ENCODE results near the gene MYL7.

GRCh38 chr7:44108768-44109750 is 32.1 kb downstream of the MYL7 start:
- no peak for TF ChIP-seq CTCF (IDR thresholded peaks at IDR 0.05 in 8 of 11, conservative IDR thresholded peaks at IDR 0.05 in 3 of 11)
- TF ChIP-seq POLR2A (IDR thresholded peaks at IDR 0.05), result no peak
- no peak for TF ChIP-seq POLR2AphosphoS5 (IDR thresholded peaks at IDR 0.05)

Measured in spleen (tissue), 7 donors.